ENCODE results near the gene ALS2CL. TPM values are rescaled to one million over a fixed set of nuclear protein-coding genes. Genes with fewer than 3 reads are reported as not detected.

The ALS2CL gene
- total and polyA plus RNA-seq, 2 donors (not counting 3 experiments of a cell fraction or from before 2014, with no cell fraction given) = 7.8 to 10.1 TPM

GRCh38 chr3:46664971-46665762 lies 28.3 kb downstream of the ALS2CL start:
- H3K27ac ChIP-seq (ENCODE audit: insufficient read depth, low read depth, low read length) = no peak overlapping the region
- no peaks in the 10 kb centered on the region for H4K20me1 ChIP-seq (replicated peaks; ENCODE audit: control insufficient read depth, extremely low read depth, insufficient read depth, low read length)
- H3K9me3 ChIP-seq (replicated peaks; ENCODE audit: control insufficient read depth, insufficient read depth, low read length) = no peaks in the 10 kb centered on the region
- H3K4me3 ChIP-seq (replicated peaks in 1 of 3; ENCODE audit: insufficient read depth in 1 of 3, low read depth in 1 of 3, low read length in 3 of 3) = no peak overlapping the region
- no peak for DNase-seq (ENCODE audit: low read depth, low spot score)
- TF ChIP-seq EZH2 (IDR thresholded peaks at IDR 0.05; ENCODE audit: borderline replicate concordance, low read depth, low read length, severe bottlenecking) (no peak), MAX (IDR thresholded peaks at IDR 0.05; ENCODE audit: insufficient read depth, insufficient read length) (no peak), FOS (IDR thresholded peaks at IDR 0.05; ENCODE audit: borderline replicate concordance, insufficient read depth, low read length) (no peak), POLR2AphosphoS5 (IDR thresholded peaks at IDR 0.05; ENCODE audit: insufficient read depth, low read depth, low read length) (no peak)
- POLR2A ChIA-PET = no interaction called here
- H3K4me1 ChIP-seq (ENCODE audit: control insufficient read depth, extremely low read depth, insufficient read depth, low read length) = no peaks in the 10 kb centered on the region
- H2AFZ ChIP-seq (ENCODE audit: low read depth, low read length) = no peak overlapping the region
- no peaks in the 10 kb centered on the region for H3K9me1 ChIP-seq (replicated peaks; ENCODE audit: control insufficient read depth, extremely low read depth, insufficient read depth, low read length)
- BruUV-seq (replicated peaks) = no TSS peak
- no peak for FAIRE-seq
- H3K9ac ChIP-seq (replicated peaks; ENCODE audit: extremely low read depth, insufficient read depth, low read length) = no peak overlapping the region
- CTCF ChIA-PET = interaction anchor here (1.5 to 1.8 kb wide), 3 partner anchors 28 to 215 kb away, joined by 3 to 10 read pairs (median 9); partner anchors contain the start of gene ALS2CL
- no peaks in the 10 kb centered on the region for H3K79me2 ChIP-seq (ENCODE audit: control insufficient read depth, insufficient read depth, low read length)
- no peaks in the 10 kb centered on the region for H3K27me3 ChIP-seq (ENCODE audit: control insufficient read depth in 2 of 2, insufficient read depth in 2 of 2, low read length in 2 of 2)
- intact Hi-C loops (cut with micrococcal nuclease) (no loop called here), dilution Hi-C loops (cut with MboI; ENCODE audit: extremely low pct_ligation_motif_present, low sequenced_read_pairs) (no loop called here)
- H3K36me3 ChIP-seq (ENCODE audit: control insufficient read depth in 2 of 2, extremely low read depth in 1 of 2, insufficient read depth in 2 of 2, low read length in 2 of 2) = no peaks in the 10 kb centered on the region
- no peak overlapping the region for H3K4me2 ChIP-seq (ENCODE audit: insufficient read depth, low read length)

GRCh38 chr3:46664188-46664970 lies 29.1 kb downstream of the ALS2CL start:
- no TSS peak for BruUV-seq (replicated peaks)
- Histone ChIP-seq H3K36me3 (ENCODE audit: control insufficient read depth in 2 of 2, extremely low read depth in 1 of 2, insufficient read depth in 2 of 2, low read length in 2 of 2) (no peaks in the 10 kb centered on the region), H4K20me1 (replicated peaks; ENCODE audit: control insufficient read depth, extremely low read depth, insufficient read depth, low read length) (no peaks in the 10 kb centered on the region), H3K9me1 (replicated peaks; ENCODE audit: control insufficient read depth, extremely low read depth, insufficient read depth, low read length) (no peaks in the 10 kb centered on the region), H3K79me2 (ENCODE audit: control insufficient read depth, insufficient read depth, low read length) (no peaks in the 10 kb centered on the region), H3K4me3 (replicated peaks in 1 of 3; ENCODE audit: insufficient read depth in 1 of 3, low read depth in 1 of 3, low read length in 3 of 3) (no peak overlapping the region), H3K27me3 (ENCODE audit: control insufficient read depth in 2 of 2, insufficient read depth in 2 of 2, low read length in 2 of 2) (no peaks in the 10 kb centered on the region), H3K9me3 (replicated peaks; ENCODE audit: control insufficient read depth, insufficient read depth, low read length) (no peaks in the 10 kb centered on the region), H3K27ac (ENCODE audit: insufficient read depth, low read depth, low read length) (no peak overlapping the region), H3K4me2 (ENCODE audit: insufficient read depth, low read length) (no peak overlapping the region), H3K9ac (replicated peaks; ENCODE audit: extremely low read depth, insufficient read depth, low read length) (no peak overlapping the region), H2AFZ (ENCODE audit: low read depth, low read length) (no peak overlapping the region), H3K4me1 (ENCODE audit: control insufficient read depth, extremely low read depth, insufficient read depth, low read length) (no peaks in the 10 kb centered on the region)
- no peak for TF ChIP-seq GATA2 (IDR thresholded peaks at IDR 0.05; ENCODE audit: insufficient read depth, insufficient read length, low read depth, low read length)
- no peak for TF ChIP-seq MAX (IDR thresholded peaks at IDR 0.05; ENCODE audit: insufficient read depth, insufficient read length)
- no peak for TF ChIP-seq FOS (IDR thresholded peaks at IDR 0.05; ENCODE audit: borderline replicate concordance, insufficient read depth, low read length)
- TF ChIP-seq POLR2A (IDR thresholded peaks at IDR 0.05; ENCODE audit: low read depth, low read length) = no peak
- no peak for TF ChIP-seq EZH2 (IDR thresholded peaks at IDR 0.05; ENCODE audit: borderline replicate concordance, low read depth, low read length, severe bottlenecking)
- no peak for TF ChIP-seq CTCF (IDR thresholded peaks at IDR 0.05; ENCODE audit: extremely low read depth in 1 of 2, insufficient read depth in 1 of 2, low read depth in 1 of 2, low read length in 2 of 2)
- no peak for TF ChIP-seq MYC (IDR thresholded peaks at IDR 0.05; ENCODE audit: low read depth, low read length)
- no peak for TF ChIP-seq JUN (IDR thresholded peaks at IDR 0.05; ENCODE audit: borderline replicate concordance, insufficient read depth, insufficient read length, low read depth)
- dilution Hi-C loops (cut with MboI; ENCODE audit: extremely low pct_ligation_motif_present, low sequenced_read_pairs) (no loop called here), intact Hi-C loops (cut with micrococcal nuclease) (no loop called here)
- POLR2A ChIA-PET = no interaction called here
- DNase-seq (ENCODE audit: low read depth, low spot score) (no peak), FAIRE-seq (no peak)
- CTCF ChIA-PET = interaction anchor here (0.5 to 1.8 kb wide), 21 partner anchors 8 to 245 kb away, joined by 3 to 22 read pairs (median 5); partner anchors contain the start of genes ALS2CL and TMIE

Measured in endothelial cell of umbilical vein (primary cell).